HUES64 (cell line): ENCODE measurements around the gene ARHGAP18.
"Not testable (repeated sequence)": the region's sequence is repeated elsewhere in the genome, so short reads cannot be mapped to it uniquely, and the experiment has no call there.

ENCODE experiments used
- H3K27ac ChIP-seq: 2 replicates; pipeline ENCODE4 v1.7.0; 2013; ENCODE audit warnings: low read depth, low read length, inconsistent platforms
- H3K27me3 ChIP-seq: 2 replicates; pipeline ENCODE4 v1.6.1; 2013; ENCODE audit warnings: mild to moderate bottlenecking, low read length; ENCODE audit not compliant: insufficient read depth
- H3K36me3 ChIP-seq: 2 replicates; pipeline ENCODE4 v1.6.1; 2013; ENCODE audit warnings: mild to moderate bottlenecking, low read length; ENCODE audit not compliant: insufficient read depth
- H3K4me1 ChIP-seq: 2 replicates; pipeline ENCODE4 v1.6.1; 2013; ENCODE audit warnings: mild to moderate bottlenecking, low read length, moderate library complexity; ENCODE audit not compliant: insufficient read depth
- H3K4me3 ChIP-seq: 2 replicates; pipeline ENCODE4 v1.5.1; 2013; ENCODE audit warnings: mild to moderate bottlenecking, low read length, moderate library complexity
- H3K9ac ChIP-seq: 2 replicates; pipeline ENCODE4 v1.6.1; 2013; ENCODE audit warnings: mild to moderate bottlenecking, low read depth, low read length
- H3K9me3 ChIP-seq: 2 replicates; pipeline ENCODE4 v1.6.1; 2013; ENCODE audit warnings: low read depth, low read length; ENCODE audit not compliant: insufficient read depth
- WGBS: fragments of 150-250, 120-280 bp; methylation state at CpG from one replicate; pipeline ENCODE4 v1.1.7; 2013; ENCODE audit warnings: missing lambda C conversion rate; 5-methylcytosine and 5-hydroxymethylcytosine counted together

ARHGAP18 gene

DNA sequence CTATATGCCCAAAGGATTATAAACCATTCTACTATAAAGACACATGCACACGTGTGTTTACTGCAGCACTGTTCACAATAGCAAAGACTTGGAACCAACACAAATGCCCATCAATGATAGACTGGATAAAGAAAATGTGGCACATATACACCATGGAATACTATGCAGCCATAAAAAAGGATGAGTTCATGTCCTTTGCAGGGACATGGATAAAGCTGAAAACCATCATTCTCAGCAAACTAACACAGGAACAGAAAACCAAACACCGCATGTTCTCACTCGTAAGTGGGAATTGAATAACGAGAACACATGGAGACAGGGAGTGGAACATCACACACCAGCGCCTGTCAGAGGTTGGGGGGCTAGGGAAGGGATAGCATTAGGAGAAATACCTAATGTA lies 135.4 kb downstream of the ARHGAP18 start:
- H3K9ac ChIP-seq, H3K4me3 ChIP-seq, H3K4me1 ChIP-seq, H3K27me3 ChIP-seq, H3K9me3 ChIP-seq, H3K27ac ChIP-seq, H3K36me3 ChIP-seq: not testable (repeated sequence)
- WGBS, result 97% methylated on average over 5 of the region's 5 CpGs

DNA sequence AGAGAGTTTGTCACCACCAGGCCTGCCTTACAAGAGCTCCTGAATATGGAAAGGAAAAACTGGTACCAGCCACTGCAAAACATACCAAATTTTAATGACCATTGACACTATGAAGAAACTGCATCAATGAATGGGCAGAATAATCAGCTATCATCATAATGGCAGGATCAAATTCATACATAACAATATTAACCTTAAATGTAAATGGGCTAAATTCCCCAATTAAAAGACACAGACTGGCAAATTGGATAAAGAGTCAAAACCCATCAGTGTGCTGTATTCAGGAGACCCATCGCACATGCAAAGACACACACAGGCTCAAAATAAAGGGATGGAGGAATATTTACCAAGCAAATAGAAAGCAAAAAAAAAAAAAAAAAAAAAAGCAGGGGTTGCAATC lies 139.0 kb downstream of the ARHGAP18 start:
- H3K9ac ChIP-seq, H3K9me3 ChIP-seq, H3K4me1 ChIP-seq, H3K36me3 ChIP-seq, H3K27ac ChIP-seq, H3K27me3 ChIP-seq, H3K4me3 ChIP-seq: not testable (repeated sequence)
- no CpG with 5 or more reads among the region's 1 CpG for WGBS

DNA sequence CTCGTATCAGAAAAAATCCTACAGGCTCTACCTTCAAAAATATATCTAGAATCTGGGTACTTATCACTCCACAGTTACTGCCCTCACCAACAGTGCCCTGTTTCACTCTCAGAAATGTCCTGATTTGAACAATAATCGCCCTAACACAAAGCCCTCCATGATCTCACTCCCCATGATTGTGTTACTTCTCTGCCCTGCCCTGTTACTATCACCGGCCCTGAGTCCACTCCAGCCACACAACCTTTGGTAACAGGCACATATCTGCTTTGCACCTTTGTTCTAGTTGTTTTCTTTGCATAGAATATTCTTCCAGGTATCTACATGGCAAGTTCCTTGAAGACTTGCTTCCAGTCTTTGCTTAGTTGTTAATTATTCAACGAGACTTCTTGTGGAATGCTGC lies 142.0 kb downstream of the ARHGAP18 start:
- H3K4me1 ChIP-seq, result 0 out of 2 replicates have a peak, but pooled peaks cover 6% of the 10 kb centered on the region
- 93% methylated on average over 4 of the region's 4 CpGs for WGBS
- no peak overlapping the region for H3K4me3 ChIP-seq
- no peaks in the 10 kb centered on the region for H3K36me3 ChIP-seq
- no peak overlapping the region for H3K9ac ChIP-seq
- no peak overlapping the region for H3K27ac ChIP-seq
- peaks cover 2% of the 10 kb centered on the region; the same call in 1 of the 2 replicates for H3K9me3 ChIP-seq
- H3K27me3 ChIP-seq, result no peaks in the 10 kb centered on the region

DNA sequence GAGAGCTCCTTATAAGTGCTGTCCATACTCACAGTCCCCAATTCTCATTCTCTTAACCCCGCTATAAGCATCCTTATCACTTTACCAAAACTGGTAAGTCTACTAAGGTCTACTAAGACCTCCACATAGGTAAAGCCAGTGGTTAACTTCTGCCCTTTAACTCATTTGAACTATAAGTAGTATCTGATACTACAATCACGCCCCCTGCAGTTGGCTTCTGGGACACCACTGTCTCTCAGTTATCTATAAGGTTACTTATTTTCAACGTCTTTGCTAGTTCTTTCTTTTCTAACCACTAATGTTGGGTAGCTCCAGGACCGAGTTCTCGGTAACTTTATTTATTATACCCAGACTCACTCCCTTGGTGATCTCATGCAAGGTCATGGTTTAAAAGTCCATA lies 142.6 kb downstream of the ARHGAP18 start:
- Histone ChIP-seq H3K27me3 (no peaks in the 10 kb centered on the region), H3K4me3 (no peak overlapping the region), H3K27ac (no peak overlapping the region), H3K9me3 (peaks cover 2% of the 10 kb centered on the region; the same call in 1 of the 2 replicates), H3K4me1 (0 out of 2 replicates have a peak, but pooled peaks cover 6% of the 10 kb centered on the region), H3K36me3 (no peaks in the 10 kb centered on the region), H3K9ac (no peak overlapping the region)
- WGBS, result 75% methylated on average over 5 of the region's 5 CpGs

DNA sequence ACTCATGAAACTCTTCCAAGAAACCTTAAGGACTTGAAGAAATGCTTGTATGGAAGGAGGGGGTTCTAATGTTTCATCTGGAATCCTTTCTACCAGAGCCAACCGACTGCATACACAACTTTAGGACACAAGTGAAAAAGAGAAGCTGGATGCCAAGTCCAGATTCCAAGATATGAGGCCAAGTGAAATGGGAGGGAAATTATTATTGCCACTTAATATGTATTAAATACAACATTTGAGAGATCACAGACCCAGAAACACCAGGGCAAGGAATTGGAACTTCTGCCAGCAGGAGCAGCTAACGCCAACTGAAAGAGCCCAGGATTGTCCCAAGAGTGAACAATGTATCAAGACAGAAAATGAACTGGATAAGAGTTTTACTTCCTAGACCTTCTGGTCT lies 144.2 kb downstream of the ARHGAP18 start:
- no peak overlapping the region for H3K9ac ChIP-seq
- no peak overlapping the region for H3K4me3 ChIP-seq
- H3K27ac ChIP-seq, result no peak overlapping the region; the same call in 1 of the 2 replicates
- no peaks in the 10 kb centered on the region for H3K9me3 ChIP-seq
- WGBS, result 89% methylated on average over 2 of the region's 2 CpGs
- H3K36me3 ChIP-seq, result no peaks in the 10 kb centered on the region
- H3K27me3 ChIP-seq, result no peaks in the 10 kb centered on the region
- 0 out of 2 replicates have a peak, but pooled peaks cover 6% of the 10 kb centered on the region for H3K4me1 ChIP-seq

DNA sequence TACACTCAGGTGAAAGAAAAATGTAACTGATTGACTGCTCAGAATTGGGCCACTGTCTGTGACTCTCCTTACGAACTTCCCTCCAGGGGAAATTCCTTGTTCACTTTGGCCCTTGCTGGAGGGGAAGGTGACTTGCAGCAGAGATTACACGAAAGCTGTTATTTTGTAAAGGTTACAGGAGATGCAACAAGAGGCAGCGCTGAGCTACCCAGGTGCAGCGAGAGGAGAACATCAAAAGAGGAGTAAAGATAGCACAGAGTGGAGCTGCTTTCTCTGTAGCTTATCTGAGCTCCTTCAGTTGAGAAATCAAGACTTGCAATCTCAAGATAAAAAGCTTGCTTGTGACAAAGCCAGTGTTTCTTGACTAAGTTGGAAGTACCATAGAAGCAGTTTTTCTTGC lies 144.6 kb downstream of the ARHGAP18 start:
- Histone ChIP-seq H3K27ac (no peak overlapping the region; the same call in 1 of the 2 replicates), H3K27me3 (no peaks in the 10 kb centered on the region), H3K4me3 (no peak overlapping the region), H3K9ac (no peak overlapping the region), H3K36me3 (no peaks in the 10 kb centered on the region), H3K9me3 (no peaks in the 10 kb centered on the region), H3K4me1 (0 out of 2 replicates have a peak, but pooled peaks cover 6% of the 10 kb centered on the region)
- WGBS, result 77% methylated on average over 4 of the region's 4 CpGs

DNA sequence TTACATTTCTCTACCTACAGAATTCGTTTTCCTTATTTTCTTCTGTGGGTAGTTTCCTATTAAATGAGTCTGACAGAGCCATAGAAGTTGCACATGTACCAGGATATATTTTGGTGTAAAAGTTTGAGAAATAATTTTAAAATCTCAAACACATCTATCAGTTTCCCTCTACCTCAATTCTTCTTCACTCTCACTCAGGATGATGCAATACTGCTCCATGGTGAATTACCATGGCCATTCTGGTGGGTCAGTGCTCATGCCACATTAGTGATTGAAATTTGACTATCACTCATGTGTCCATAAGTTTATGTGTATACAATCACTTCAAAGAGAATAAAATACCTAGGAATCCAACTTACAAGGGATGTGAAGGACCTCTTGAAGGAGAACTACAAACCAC lies 151.7 kb downstream of the ARHGAP18 start:
- Histone ChIP-seq H3K27me3 (no peaks in the 10 kb centered on the region), H3K9ac (no peak overlapping the region), H3K36me3 (no peaks in the 10 kb centered on the region), H3K27ac (no peak overlapping the region), H3K4me3 (no peak overlapping the region), H3K9me3 (no peaks in the 10 kb centered on the region), H3K4me1 (no peaks in the 10 kb centered on the region)
- no CpG with 5 or more reads among the region's 1 CpG for WGBS

DNA sequence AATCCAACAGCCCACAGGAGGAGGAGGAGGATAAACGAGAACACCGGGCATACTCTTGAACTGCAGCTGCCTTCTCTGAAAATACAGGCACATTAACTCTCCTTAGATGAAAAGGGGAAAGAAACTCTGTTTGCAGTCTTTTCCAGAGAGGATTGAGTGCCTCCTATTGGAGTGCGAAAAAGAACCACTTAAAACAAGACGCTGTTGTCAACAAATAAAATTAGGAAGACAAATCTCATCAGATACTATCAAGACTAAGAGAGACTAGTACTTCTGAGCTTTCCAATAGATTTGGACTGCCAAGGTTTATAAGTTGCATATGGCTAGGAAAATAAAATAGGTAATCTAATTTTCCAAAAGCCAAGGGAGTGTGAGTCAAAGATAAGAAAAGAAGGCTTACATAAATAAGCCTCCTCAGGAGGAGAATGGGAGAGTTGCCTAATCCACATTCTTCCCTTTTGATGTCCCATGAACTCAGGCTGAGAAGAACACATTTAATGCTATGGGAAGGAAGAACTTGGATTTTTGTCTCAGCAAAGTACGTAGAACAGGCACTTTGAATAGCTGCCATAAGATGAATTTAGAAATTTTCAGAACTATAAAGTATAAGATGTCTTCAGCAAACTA lies 154.7 kb downstream of the ARHGAP18 start:
- Histone ChIP-seq H3K9me3 (no peaks in the 10 kb centered on the region), H3K9ac (no peak overlapping the region)

DNA sequence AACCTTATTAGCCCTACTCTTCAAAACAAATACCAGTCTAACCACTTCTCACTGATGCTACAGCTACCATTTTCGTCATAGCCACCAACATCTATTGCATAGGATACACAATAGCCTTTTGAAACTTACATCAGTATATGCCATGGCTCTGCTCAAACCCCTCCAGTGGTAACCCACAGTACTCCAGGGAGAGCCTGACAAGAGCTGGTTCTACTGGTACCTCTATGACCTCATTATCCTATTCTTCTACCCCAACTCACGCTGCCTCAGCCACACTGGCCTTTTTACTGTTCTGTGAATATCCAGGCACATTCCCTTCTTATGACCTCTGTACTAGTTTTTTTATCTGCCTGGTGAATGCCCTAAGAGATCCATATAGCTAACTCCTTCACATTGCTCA lies 157.6 kb downstream of the ARHGAP18 start:
- Histone ChIP-seq H3K4me3 (no peak overlapping the region), H3K27ac (no peak overlapping the region), H3K9me3 (no peaks in the 10 kb centered on the region), H3K9ac (no peak overlapping the region), H3K36me3 (no peaks in the 10 kb centered on the region), H3K4me1 (no peaks in the 10 kb centered on the region), H3K27me3 (no peaks in the 10 kb centered on the region)
- 90% methylated on average over 2 of the region's 2 CpGs for WGBS

More for the DNA sequence above, 154.7 kb downstream of the ARHGAP18 start:
- no peak overlapping the region for H3K27ac ChIP-seq
- no peaks in the 10 kb centered on the region for H3K36me3 ChIP-seq
- no peak overlapping the region for H3K4me3 ChIP-seq
- H3K27me3 ChIP-seq, result no peaks in the 10 kb centered on the region
- WGBS, result 83% methylated on average over 5 of the region's 5 CpGs
- H3K4me1 ChIP-seq, result no peaks in the 10 kb centered on the region

DNA sequence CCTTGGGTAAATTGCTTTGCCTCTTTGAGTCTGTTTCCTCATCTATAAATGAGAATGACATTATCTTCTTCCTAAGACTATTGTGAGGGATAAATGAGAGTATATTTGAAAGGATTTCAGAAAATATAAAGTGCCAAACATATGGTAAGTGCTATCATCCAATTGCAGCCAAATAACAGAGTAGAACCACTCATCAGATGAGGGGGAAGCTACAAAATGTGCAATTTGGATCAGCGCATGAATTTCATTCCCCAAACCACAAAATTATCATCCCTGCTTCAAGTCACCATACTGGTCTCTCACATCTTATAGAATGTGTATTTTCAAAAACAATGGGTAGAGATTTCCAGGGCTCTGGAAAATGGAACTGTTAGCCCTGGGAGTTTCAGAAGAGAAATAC lies 158.5 kb downstream of the ARHGAP18 start:
- 100% methylated on average over 1 of the region's 1 CpG for WGBS
- Histone ChIP-seq H3K4me3 (no peak overlapping the region), H3K4me1 (no peaks in the 10 kb centered on the region)

DNA sequence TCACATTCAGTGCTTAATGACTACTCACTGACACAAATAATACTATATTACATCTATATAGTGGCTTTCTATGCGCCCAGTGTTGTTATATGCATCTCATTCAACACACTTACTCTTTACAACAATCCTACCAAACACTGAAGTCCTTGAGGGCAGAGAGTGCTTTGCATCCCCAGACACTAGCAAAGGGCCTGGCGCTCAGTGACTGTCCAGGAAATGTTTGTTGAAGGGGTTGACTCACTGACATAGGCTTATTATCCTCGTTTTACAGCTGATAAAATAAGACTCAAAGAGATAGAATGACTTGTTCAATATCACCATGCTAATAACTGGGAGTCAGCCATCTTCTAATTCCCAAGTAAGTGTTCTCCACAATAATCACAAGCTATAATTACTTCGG lies 163.3 kb downstream of the ARHGAP18 start:
- Histone ChIP-seq H3K9me3 (no peaks in the 10 kb centered on the region), H3K36me3 (no peaks in the 10 kb centered on the region), H3K27ac (no peak overlapping the region), H3K4me1 (no peaks in the 10 kb centered on the region), H3K9ac (no peak overlapping the region), H3K27me3 (no peaks in the 10 kb centered on the region), H3K4me3 (no peak overlapping the region)
- 95% methylated on average over 3 of the region's 4 CpGs for WGBS

More for the DNA sequence above, 158.5 kb downstream of the ARHGAP18 start:
- H3K36me3 ChIP-seq, result no peaks in the 10 kb centered on the region
- no peaks in the 10 kb centered on the region for H3K9me3 ChIP-seq
- no peak overlapping the region for H3K9ac ChIP-seq
- H3K27ac ChIP-seq, result no peak overlapping the region
- H3K27me3 ChIP-seq, result no peaks in the 10 kb centered on the region
